GM19324 (cell line): ENCODE results near the gene RNF13.
A peak's percentile ranks its signal among the peaks of the same experiment; 100 is the strongest.
"Not testable (repeated sequence)": the region's sequence is repeated elsewhere in the genome, so short reads cannot be mapped to it uniquely, and the experiment has no call there.

ENCODE experiments used
- ATAC-seq: cut with Tn5 transposase; IDR thresholded peaks from one replicate; pipeline ENCODE4 v1.9.1; 2021; ENCODE audit warnings: mild to moderate bottlenecking, moderate library complexity; ENCODE audit not compliant: unreplicated experiment, low FRiP score

Gene RNF13

DNA sequence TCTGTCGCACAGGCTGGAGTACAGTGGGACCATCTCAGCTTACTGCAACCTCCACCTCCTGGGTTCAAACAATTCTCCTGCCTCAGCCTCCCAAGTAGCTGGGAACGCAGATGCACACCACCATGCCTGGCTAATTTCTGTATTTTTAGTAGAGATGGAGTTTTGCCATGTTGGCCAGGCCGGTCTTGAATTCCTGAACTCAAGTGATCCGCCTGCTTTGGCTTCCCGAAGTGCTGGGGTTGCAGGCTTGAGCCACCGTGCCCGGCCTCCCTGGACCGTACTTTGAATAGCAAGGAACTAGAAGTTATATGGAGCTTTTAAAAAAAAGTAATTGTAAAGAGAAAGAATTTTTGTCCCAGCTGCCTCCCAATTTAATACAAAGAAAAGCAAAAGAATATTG, 12.3 kb upstream of the RNF13 start:
- no peak for ATAC-seq

GRCh38 chr3:149801195-149801594, 11.8 kb upstream of the RNF13 start:
- no peak for ATAC-seq

DNA sequence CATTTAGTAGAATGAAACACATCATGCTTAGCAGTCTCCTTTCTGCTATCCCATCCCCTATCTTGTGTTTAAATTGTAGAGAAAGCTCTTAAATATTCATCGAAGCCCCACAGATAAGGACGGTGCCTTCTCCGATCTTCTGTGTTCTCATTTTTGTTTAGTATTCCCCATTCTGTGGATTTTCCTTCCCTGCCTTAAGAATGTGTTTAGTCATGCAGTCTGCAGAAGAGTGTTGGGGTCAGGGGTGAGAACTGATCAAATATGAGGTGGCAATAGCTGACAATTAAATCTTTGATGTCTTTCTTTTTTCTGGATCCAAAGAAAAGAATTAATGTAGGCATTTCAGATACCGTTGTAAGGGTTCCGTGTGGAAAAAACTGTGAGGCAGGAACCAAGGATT, 11.4 kb upstream of the RNF13 start:
- ATAC-seq: no peak

GRCh38 chr3:149806171-149806778, 6.7 kb upstream of the RNF13 start:
- no peak for ATAC-seq

DNA sequence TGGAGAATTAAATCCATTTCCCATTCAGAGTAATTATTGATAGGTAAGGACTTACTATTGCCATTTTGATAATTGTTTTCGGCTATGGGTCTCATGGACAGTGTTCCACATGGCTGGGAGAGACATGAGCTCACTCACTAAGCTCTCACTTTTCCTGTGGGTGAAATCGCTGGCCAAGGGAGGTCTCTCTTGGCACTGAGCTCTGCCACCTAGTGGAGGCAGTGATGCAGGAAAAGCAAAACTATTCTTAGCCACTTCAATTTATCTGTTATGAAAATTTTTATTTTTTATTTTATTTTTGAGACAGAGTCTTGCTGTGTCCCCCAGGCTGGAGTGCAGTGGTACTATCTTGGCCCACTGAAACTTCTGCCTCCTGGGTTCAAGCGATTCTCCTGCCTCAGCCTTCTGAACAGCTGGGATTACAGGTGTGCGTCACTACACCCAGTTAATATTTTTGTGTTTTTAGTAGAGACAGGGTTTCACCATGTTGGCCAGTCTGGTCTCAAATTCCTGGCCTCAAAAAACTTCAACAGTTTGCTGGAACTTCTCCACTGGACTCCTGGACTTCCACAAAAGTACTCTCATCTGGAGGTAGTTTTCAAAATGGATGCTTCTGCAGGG, 4.7 kb upstream of the RNF13 start:
- ATAC-seq: no peak

DNA sequence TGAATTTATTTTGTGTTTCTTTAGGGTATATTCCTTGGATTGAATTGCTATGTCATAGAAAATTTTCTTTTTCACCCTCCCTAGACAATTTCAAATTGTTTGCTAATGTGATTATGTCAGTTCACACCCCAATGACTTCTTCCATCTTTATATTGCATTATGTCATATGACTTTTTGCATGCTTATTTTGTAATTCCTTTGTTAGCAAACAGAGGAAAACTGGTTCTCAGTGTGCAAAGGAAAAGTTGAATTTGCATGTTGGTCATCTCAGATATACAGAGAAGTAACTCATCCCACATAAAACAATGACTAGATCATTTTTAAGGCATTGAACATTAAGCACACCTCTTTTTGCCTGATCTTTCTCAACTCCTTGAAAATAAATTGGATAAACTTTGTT, 3.3 kb upstream of the RNF13 start:
- ATAC-seq: no peak

GRCh38 chr3:149810846-149811245, 2.2 kb upstream of the RNF13 start:
- ATAC-seq: no peak

GRCh38 chr3:149812165-149812605, 830 bp upstream of the RNF13 start:
- ATAC-seq: no peak

GRCh38 chr3:149813367-149814281, 609 bp downstream of the RNF13 start:
- ATAC-seq: peak; percentile 16

GRCh38 chr3:149815321-149815720, 2.3 kb downstream of the RNF13 start:
- ATAC-seq: no peak

GRCh38 chr3:149815728-149816127, 2.7 kb downstream of the RNF13 start:
- ATAC-seq: no peak

DNA sequence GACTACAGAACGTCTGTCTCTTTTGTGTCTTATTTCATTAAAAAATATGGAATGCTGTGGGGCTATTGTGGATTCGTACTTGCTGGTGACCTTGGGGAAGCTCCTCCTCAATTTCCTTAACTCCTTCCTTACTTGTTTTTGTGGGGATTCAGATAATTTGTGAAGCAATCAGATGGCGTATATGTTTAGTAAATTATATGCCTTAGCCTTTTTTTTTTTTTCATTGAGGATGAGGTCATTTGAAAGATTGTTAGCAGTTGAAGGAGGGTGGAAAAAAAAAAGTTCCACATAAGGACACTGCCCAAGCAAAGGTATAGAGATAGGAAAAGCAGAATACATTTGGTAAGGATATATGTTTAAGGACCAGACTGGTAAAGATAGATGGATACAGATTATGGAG, 3.3 kb downstream of the RNF13 start:
- no peak for ATAC-seq

DNA sequence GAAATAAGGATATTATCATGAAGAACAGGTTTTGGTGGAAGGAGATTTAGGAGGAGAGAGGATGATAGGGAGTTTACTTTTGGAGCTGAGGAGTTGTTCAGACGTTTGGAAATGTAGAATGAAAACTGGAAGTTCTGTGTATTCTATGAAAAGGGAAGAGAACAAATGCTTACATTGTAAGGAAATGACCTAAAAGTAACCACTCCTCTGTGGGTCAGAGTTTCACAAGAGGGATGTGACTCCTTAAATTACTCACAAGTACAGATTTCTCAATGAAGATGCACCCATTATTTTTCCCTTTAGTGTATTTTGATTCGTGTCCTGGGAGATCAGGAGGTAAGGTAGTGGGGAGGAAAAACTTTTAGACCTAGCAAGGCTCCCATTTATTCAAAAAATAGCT, 4.0 kb downstream of the RNF13 start:
- ATAC-seq: no peak

DNA sequence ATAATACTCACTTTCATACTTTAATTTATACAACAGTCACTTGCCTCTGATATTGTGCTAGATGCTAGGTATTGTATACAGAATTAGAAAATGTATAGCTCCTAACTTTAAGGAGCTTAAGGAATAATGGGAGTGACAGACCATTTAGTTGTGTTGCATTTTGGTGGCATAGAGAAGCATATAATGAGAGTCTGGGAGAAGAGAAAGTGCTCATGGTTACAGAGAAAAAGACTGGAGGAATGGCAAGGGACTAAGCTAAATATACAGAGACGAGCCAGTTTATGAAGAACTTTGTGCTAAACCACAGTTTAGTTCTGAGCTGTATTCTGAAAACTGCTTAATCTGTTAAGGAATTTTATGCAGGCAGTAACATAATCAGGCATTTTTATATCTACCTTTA, 6.4 kb downstream of the RNF13 start:
- ATAC-seq: no peak

DNA sequence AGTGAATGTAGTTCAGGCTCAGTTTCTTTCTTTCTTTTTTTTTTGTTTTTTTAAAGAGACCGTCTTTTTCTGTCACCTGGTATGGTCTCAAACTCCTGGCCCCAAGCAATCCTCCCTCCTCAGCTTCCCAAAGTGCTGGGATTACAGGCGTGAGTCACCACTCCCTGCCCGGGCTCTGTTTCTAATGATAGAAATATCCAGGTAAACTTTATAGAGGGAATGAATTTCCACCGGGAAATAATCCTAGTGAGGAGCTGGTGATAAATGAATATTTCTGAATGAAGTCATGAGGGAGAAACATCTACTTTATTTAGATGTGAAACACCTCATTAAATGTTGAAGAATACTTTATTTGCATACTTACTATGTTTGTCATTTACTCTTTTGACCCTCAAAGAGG, 7.2 kb downstream of the RNF13 start:
- no peak for ATAC-seq

DNA sequence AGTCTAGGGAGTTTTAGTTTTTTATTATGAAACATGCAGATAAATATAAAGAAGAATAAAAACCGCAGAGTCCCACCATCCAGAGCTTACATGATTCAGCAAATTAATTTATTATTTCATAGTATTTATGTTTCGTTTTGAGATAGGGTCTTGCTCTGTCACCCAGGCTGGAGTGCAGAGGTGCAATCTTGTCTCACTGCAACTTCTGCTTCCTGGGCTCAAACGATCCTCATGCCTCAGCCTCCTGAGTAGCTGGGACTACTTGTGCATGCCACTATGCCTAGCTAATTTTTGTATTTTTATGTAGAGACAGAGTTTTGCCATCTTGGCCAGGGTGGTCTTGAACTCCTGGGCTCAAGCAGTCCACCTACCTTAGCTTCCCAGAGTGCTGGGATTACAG, 13.6 kb downstream of the RNF13 start:
- no peak for ATAC-seq

- no peak for ATAC-seq
Observed at GRCh38 chr3:149828390-149828789, 15.4 kb downstream of the RNF13 start.

DNA sequence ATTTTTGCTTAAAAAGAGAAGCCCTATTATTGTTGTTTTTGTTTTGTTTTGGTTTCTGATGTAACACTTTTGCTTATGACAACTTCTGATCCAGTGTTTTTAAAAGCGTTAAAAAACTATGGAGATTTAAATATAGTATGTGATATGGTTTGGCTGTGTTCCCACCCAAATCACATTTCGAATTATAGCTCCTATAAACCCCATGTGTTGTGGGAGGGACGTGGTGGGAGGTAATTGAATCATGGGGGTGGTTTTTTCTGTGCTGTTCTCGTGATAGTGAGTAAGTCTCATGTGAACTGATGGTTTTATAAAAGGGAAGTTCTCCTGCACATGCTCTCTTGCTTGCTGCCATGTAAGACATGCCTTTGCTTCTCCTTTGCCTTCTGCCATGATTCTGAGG, 16.6 kb downstream of the RNF13 start:
- ATAC-seq: not testable (repeated sequence)

DNA sequence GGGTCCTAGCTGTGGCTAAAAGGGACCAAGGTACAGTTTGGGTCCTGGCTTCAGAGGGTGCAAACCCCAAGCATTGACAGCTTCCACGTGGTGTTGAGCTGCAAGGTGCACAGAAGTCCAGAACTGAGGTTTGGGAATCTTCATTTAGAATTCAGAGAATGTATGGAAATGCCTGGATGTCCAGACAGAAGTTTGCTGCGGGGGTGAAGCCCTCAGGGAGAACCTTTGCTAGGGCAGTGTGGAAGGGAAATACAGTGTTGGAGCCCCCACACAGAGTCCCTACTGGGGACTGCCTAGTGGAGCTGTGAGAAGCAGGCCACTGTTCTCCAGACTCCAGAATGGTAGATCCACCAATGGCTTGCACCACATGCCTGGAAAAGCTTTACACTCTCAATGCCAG, 17.9 kb downstream of the RNF13 start:
- no peak for ATAC-seq

- ATAC-seq: no peak
Observed at GRCh38 chr3:149831321-149831720, 18.3 kb downstream of the RNF13 start.

- no peak for ATAC-seq
Observed at GRCh38 chr3:149832086-149832485, 19.1 kb downstream of the RNF13 start.

DNA sequence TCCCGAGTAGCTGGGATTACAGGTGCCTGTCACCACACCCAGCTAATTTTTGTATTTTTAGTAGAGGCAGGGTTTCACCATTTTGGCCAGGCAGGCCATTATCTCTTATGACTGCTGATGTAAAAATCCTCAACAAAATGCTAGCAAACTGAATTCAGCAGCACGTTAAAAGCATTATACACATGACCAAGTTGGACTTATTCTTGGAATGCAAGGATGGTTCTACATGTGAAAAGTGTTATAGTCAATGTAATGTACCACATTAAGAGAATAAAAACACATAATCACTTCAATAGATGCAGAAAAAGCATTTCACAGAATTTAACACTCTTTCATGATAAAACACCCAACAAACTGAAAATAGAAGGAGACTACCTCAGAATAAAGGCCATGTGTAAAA, 20.2 kb downstream of the RNF13 start:
- ATAC-seq: no peak
